ENCODE measurements around the gene SULT1C4. TPM values are rescaled to one million over a fixed set of nuclear protein-coding genes. Genes with fewer than 3 reads are reported as not detected.
"Not testable (repeated sequence)": the region's sequence is repeated elsewhere in the genome, so short reads cannot be mapped to it uniquely, and the experiment has no call there.

The SULT1C4 gene
- total RNA-seq, 4 donors from 2014 or later = 0.61 to 3.3 (median 2.4) TPM

DNA sequence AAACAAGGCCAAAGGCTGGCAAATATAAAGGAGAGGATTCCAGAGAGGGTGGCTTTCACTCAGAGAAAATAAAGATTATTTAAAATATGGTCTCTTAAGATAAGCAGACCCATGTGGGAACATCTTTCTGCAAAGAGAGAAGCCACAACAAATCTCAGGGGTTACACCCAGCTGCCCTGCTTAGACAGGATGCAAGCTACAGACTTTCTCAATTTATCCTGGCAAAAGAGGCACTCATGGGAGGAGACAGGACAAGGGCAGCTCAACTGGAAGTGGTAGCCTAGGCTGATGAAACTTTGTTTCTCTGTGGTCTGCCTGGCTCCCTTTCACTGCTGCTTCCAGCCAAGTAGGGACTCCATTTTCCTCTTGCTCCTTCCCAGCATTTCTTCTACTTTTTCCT is 25.9 kb upstream of the SULT1C4 start:
- no peak for DNase-seq
- Histone ChIP-seq H3K4me3 (no peak overlapping the region), H3K4me1 (no peaks in the 10 kb centered on the region), H3K36me3 (no peaks in the 10 kb centered on the region), H3K27me3 (no peaks in the 10 kb centered on the region), H3K27ac (no peak overlapping the region), H3K9me3 (no peaks in the 10 kb centered on the region)
- in situ Hi-C loops (cut with MboI; ENCODE audit: low sequenced_read_pairs in 4 of 4) (no loop called here), intact Hi-C loops (cut with DNase I; ENCODE audit: low total_unique reads) (loop anchor here (2.0 kb wide), 1 partner anchor 233 kb away; no protein-coding TSS in a partner anchor)
- no peak for ATAC-seq
- TF ChIP-seq POLR2A (IDR thresholded peaks at IDR 0.05) = no peak
- TF ChIP-seq, protein P1, sequence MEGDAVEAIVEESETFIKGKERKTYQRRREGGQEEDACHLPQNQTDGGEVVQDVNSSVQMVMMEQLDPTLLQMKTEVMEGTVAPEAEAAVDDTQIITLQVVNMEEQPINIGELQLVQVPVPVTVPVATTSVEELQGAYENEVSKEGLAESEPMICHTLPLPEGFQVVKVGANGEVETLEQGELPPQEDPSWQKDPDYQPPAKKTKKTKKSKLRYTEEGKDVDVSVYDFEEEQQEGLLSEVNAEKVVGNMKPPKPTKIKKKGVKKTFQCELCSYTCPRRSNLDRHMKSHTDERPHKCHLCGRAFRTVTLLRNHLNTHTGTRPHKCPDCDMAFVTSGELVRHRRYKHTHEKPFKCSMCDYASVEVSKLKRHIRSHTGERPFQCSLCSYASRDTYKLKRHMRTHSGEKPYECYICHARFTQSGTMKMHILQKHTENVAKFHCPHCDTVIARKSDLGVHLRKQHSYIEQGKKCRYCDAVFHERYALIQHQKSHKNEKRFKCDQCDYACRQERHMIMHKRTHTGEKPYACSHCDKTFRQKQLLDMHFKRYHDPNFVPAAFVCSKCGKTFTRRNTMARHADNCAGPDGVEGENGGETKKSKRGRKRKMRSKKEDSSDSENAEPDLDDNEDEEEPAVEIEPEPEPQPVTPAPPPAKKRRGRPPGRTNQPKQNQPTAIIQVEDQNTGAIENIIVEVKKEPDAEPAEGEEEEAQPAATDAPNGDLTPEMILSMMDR (IDR thresholded peaks at IDR 0.05 in 4 of 5, conservative IDR thresholded peaks at IDR 0.05 in 1 of 5) = no peak

DNA sequence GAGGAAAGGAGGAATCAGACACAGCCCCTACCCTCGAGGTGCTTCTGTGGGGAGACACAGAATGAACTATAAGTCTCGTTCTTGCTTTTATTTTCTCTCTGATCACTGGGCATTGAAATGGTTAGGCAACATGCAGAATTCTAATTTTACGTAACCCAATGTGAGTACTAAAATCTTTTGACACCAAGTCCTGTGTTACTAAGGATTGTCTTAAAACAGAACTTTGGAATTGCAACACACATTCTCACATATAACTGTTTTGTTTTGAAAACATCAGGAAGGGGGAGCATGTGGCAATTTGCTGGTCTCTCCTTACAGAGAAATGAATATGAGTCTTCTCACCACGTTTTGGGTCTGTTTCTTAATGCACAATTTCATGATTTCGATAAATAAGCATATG is 23.6 kb upstream of the SULT1C4 start:
- Histone ChIP-seq H3K4me1 (no peaks in the 10 kb centered on the region), H3K27ac (no peak overlapping the region), H3K9me3 (no peaks in the 10 kb centered on the region), H3K27me3 (no peaks in the 10 kb centered on the region), H3K4me3 (no peak overlapping the region), H3K36me3 (no peaks in the 10 kb centered on the region)
- in situ Hi-C loops (cut with MboI; ENCODE audit: low sequenced_read_pairs in 4 of 4) (no loop called here), intact Hi-C loops (cut with DNase I; ENCODE audit: low total_unique reads) (no loop called here)
- ATAC-seq (no peak), DNase-seq (no peak)
- TF ChIP-seq, protein P1 (IDR thresholded peaks at IDR 0.05 in 4 of 5, conservative IDR thresholded peaks at IDR 0.05 in 1 of 5) = no peak
- no peak for TF ChIP-seq POLR2A (IDR thresholded peaks at IDR 0.05)

DNA sequence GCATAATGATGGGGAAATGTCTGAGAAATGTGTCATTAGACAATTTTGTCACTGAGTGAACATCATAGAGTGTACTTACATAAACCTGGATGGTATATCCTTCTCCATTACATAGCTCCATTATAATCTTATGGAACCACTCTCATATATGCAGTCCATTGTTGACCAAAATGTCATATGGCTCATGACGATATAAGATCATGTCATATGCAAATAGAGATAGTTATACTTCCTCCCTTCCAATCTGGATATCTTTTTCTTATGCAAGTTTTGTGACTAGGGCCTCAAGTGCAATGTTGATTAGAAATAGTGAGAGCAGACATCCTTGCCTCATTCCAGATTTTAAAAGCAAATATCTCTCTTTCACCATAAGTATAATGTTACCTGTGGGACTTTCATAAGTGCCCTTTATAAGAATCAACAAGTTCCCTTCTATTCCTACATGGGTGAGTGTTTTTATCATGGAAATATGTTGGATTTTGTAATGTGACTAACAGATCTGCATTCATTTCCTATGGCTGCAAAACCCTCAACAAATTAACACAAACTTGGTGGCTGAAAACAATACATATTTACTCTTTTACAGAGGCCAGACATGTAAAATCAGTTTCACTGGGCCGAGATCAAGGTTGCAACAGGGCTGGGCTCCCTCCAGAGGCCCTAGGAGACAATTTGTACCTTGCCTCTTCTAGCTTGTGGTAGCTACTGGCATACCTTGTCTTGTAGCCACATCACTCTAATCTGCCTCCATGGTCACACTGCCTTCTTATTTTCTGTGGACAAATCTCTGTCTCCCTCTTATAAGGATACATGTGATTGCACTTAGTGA is 21.6 kb upstream of the SULT1C4 start:
- H3K9me3 ChIP-seq = no peaks in the 10 kb centered on the region
- no peaks in the 10 kb centered on the region for H3K36me3 ChIP-seq
- DNase-seq = no peak
- no peak overlapping the region for H3K27ac ChIP-seq
- intact Hi-C loops (cut with DNase I; ENCODE audit: low total_unique reads) (no loop called here), in situ Hi-C loops (cut with MboI; ENCODE audit: low sequenced_read_pairs in 4 of 4) (no loop called here)
- no peaks in the 10 kb centered on the region for H3K4me1 ChIP-seq
- no peak for TF ChIP-seq POLR2A (IDR thresholded peaks at IDR 0.05)
- TF ChIP-seq, protein P1 (IDR thresholded peaks at IDR 0.05 in 4 of 5, conservative IDR thresholded peaks at IDR 0.05 in 1 of 5) = no peak
- no peak overlapping the region for H3K4me3 ChIP-seq
- no peaks in the 10 kb centered on the region for H3K27me3 ChIP-seq
- no peak for ATAC-seq

DNA sequence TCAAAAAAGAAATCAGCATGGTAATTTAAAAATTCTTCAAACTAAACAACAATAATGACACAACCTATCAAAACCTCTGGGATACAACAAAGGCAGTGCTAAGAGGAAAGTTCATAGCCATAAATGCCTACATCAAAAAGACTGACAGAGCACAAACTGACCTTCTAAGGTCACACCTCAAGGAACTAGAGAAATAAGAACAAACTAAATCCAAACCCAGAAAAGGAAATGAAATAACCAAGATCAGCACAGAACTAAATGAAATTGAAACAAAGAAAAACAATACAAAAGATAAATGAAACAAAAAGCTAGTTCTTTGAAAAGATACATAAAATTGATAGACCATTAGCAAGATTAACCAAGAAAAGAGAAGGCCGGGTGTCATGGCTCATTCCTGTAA is 18.4 kb upstream of the SULT1C4 start:
- H3K36me3 ChIP-seq; ATAC-seq; H3K4me1 ChIP-seq; intact Hi-C loops (cut with DNase I; ENCODE audit: low total_unique reads); DNase-seq; H3K4me3 ChIP-seq; H3K27ac ChIP-seq; in situ Hi-C loops (cut with MboI; ENCODE audit: low sequenced_read_pairs in 4 of 4); H3K27me3 ChIP-seq; H3K9me3 ChIP-seq: not testable (repeated sequence)

DNA sequence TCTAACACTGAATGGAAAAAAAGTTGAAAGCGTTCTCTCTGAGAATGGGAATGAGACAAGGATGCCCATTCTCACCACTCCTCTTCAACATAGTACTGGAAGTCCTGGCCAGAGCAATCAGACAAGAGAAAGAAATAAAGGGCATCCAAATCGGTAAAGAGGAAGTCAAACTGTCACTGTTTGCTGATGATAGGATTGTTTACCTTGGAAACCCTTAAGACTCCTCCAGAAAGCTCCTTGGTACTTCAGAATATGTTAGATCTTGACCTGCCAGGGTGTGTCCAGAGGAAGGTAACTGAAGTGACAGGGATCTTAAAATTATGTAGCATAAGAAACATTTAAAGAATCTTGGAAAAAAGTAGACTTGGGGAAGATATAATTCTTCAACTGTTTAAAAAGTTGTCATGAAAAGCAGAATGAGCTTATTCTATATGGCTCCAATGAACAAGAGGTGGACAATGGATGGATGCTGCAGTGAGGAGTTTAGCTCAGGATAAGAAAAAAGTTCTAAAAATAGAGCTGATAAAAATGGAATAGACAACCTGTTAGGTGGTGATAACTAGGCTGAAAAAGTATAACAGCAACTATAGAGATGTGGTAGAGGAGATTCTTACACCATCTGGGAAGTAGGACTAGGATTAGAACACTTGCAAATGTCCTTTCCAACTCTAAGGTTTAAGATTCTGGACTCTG is 16.8 kb upstream of the SULT1C4 start:
- intact Hi-C loops (cut with DNase I; ENCODE audit: low total_unique reads) (no loop called here), in situ Hi-C loops (cut with MboI; ENCODE audit: low sequenced_read_pairs in 4 of 4) (no loop called here)
- Histone ChIP-seq H3K4me1 (no peaks in the 10 kb centered on the region), H3K27me3 (no peaks in the 10 kb centered on the region), H3K36me3 (no peaks in the 10 kb centered on the region), H3K9me3 (no peaks in the 10 kb centered on the region), H3K4me3 (no peak overlapping the region), H3K27ac (no peak overlapping the region)
- DNase-seq (no peak), ATAC-seq (no peak)
- TF ChIP-seq, protein P1 (IDR thresholded peaks at IDR 0.05 in 4 of 5, conservative IDR thresholded peaks at IDR 0.05 in 1 of 5) = no peak
- TF ChIP-seq POLR2A (IDR thresholded peaks at IDR 0.05) = no peak

Measured in gastrocnemius medialis (tissue), 4 donors.